ENCODE data around the gene PIP5K1C. TPM values are rescaled to one million over a fixed set of nuclear protein-coding genes. Genes with fewer than 3 reads are reported as not detected.

PIP5K1C gene
- total and polyA plus RNA-seq, 9 of the 15 experiments (the other 6 are each of a cell fraction or from before 2014, with no cell fraction given): 0.38 to 22.1 (median 4.1) TPM

- TF ChIP-seq SMAD1 (IDR thresholded peaks at IDR 0.05; ENCODE audit: low read depth, low read length, partially characterized antibody) (no peak), SETDB1 (IDR thresholded peaks at IDR 0.05; ENCODE audit: low read length) (no peak), PHF20 (IDR thresholded peaks at IDR 0.05; ENCODE audit: partially characterized antibody) (peak; percentile 8), HDGF (IDR thresholded peaks at IDR 0.05) (no peak; the same call in 1 of the 2 replicates), NUFIP1 (IDR thresholded peaks at IDR 0.05; ENCODE audit: partially characterized antibody) (no peak), PCBP1 (IDR thresholded peaks at IDR 0.05; ENCODE audit: low read depth, low read length, poor library complexity, severe bottlenecking) (no peak), SAP30 (IDR thresholded peaks at IDR 0.05; ENCODE audit: borderline replicate concordance, insufficient read depth, low read depth, low read length, poor library complexity, severe bottlenecking) (no peak), ZNF282 (CRISPR knock-in tag; IDR thresholded peaks at IDR 0.05) (no peak), XRCC4 (IDR thresholded peaks at IDR 0.05; ENCODE audit: extremely low read depth, insufficient read depth, insufficient read length) (no peak), REST (IDR thresholded peaks at IDR 0.05; ENCODE audit: borderline replicate concordance) (no peak), REST (CRISPR knock-in tag; IDR thresholded peaks at IDR 0.05; ENCODE audit: low read depth) (no peak), HEY1 (CRISPR knock-in tag; IDR thresholded peaks at IDR 0.05; ENCODE audit: borderline replicate concordance) (no peak), ARID2 (IDR thresholded peaks at IDR 0.05) (0 out of 2 replicates have a peak, but pooled peaks have one; percentile 19), RHOXF2B (CRISPR knock-in tag; conservative IDR thresholded peaks at IDR 0.05) (no peak), THRB (CRISPR knock-in tag; conservative IDR thresholded peaks at IDR 0.05) (peak; percentile 63; the same call in 1 of the 2 replicates), BHLHE40 (IDR thresholded peaks at IDR 0.05; ENCODE audit: low read length) (no peak), RB1 (IDR thresholded peaks at IDR 0.05; ENCODE audit: low read depth) (no peak), MNT (conservative IDR thresholded peaks at IDR 0.05) (no peak), GABPB1 (CRISPR knock-in tag; IDR thresholded peaks at IDR 0.05) (no peak), NFATC3 (IDR thresholded peaks at IDR 0.05) (no peak)
These were observed 94.5 kb downstream of the PIP5K1C start (continued) for GRCh38 chr19:3605770-3606169.
